Measurements from ENCODE around the gene SPATS1.

DNA sequence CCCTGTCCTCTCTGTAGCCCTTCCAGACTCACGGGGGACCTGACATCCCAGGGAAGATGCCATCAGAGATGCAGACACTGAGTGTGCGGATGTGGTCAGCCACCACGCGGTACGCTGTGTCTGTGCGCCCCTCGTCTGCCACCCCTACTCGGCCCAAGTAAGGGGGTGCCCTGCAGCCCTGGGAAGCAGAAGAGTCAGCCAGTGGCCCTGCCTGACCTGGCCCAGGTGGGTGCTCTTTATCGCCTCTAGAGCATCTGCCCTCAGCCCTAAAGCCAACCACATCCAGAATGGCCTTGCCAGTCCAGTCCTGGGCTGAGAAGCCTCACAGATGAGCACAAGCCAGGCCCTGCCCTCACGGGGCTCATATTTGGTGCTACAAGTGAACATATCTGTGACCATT, 35.2 kb upstream of the SPATS1 start:
- TF ChIP-seq, protein P1, sequence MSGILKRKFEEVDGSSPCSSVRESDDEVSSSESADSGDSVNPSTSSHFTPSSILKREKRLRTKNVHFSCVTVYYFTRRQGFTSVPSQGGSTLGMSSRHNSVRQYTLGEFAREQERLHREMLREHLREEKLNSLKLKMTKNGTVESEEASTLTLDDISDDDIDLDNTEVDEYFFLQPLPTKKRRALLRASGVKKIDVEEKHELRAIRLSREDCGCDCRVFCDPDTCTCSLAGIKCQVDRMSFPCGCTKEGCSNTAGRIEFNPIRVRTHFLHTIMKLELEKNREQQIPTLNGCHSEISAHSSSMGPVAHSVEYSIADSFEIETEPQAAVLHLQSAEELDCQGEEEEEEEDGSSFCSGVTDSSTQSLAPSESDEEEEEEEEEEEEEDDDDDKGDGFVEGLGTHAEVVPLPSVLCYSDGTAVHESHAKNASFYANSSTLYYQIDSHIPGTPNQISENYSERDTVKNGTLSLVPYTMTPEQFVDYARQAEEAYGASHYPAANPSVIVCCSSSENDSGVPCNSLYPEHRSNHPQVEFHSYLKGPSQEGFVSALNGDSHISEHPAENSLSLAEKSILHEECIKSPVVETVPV (CRISPR knock-in tag; IDR thresholded peaks at IDR 0.05) = no peak
- TF ChIP-seq RARB (CRISPR knock-in tag; IDR thresholded peaks at IDR 0.05) (no peak), TCF4 (CRISPR knock-in tag; IDR thresholded peaks at IDR 0.05; ENCODE audit: borderline replicate concordance) (no peak), ARNTL (CRISPR knock-in tag; IDR thresholded peaks at IDR 0.05; ENCODE audit: borderline replicate concordance, low read depth) (no peak)

Measured in SK-N-SH treated with all-trans-retinoic acid at 6 μM for 48 hours (cell line).